HEK293T (cell line): ENCODE measurements around the gene KLF4.
A peak's percentile ranks its signal among the peaks of the same experiment; 100 is the strongest.

Experiments
- CTCF ChIA-PET: fragments of 350-600 bp; formaldehyde crosslinking; extraction: SDS; loops from one replicate; lab custom pipeline; 2021; ENCODE audit warnings: antibody characterized with exemption, inconsistent platforms; lab: Yijun Ruan, JAX
- POLR2A ChIA-PET: fragments of 350-600 bp; formaldehyde crosslinking; extraction: SDS; loops from one replicate; lab custom pipeline; 2020; ENCODE audit warnings: antibody characterized with exemption, inconsistent platforms; lab: Yijun Ruan, JAX
- DNase-seq: peaks from one replicate; pipeline ENCODE4 v3.0.0; 2012; ENCODE audit warnings: mixed read lengths; ENCODE audit errors: extremely low spot score
- ARNT ChIP-seq: fragments of 450-650 bp; IDR thresholded peaks from 2 replicates; pipeline ENCODE4 v1.6.1; 2017; ENCODE audit warnings: mild to moderate bottlenecking
- BHLHE40 ChIP-seq: fragments of 450-650 bp; IDR thresholded peaks from 2 replicates; pipeline ENCODE4 v1.6.1; 2016; ENCODE audit warnings: mild to moderate bottlenecking, moderate library complexity, borderline replicate concordance
- CTBP1 ChIP-seq: fragments of 450-650 bp; IDR thresholded peaks from 2 replicates; pipeline ENCODE4 v1.6.1; 2016; ENCODE audit warnings: borderline replicate concordance
- ELF4 ChIP-seq: fragments of 450-650 bp; IDR thresholded peaks from 2 replicates; pipeline ENCODE4 v1.6.1; 2017; ENCODE audit warnings: antibody characterized with exemption
- FOXA1 ChIP-seq: fragments of 450-650 bp; IDR thresholded peaks from 2 replicates; pipeline ENCODE4 v1.6.1; 2016; ENCODE audit warnings: mild to moderate bottlenecking
- FOXK2 ChIP-seq: fragments of 450-650 bp; IDR thresholded peaks from 2 replicates; pipeline ENCODE4 v1.6.1; 2016; ENCODE audit warnings: mild to moderate bottlenecking
- FOXM1 ChIP-seq: fragments of 450-650 bp; IDR thresholded peaks from 2 replicates; pipeline ENCODE4 v1.6.1; 2017; ENCODE audit warnings: mild to moderate bottlenecking, borderline replicate concordance
- HDGF ChIP-seq: fragments of 450-650 bp; IDR thresholded peaks from 2 replicates; pipeline ENCODE4 v1.6.1; 2017; ENCODE audit warnings: antibody characterized with exemption, borderline replicate concordance
- L3MBTL2 ChIP-seq: fragments of 450-650 bp; conservative IDR thresholded peaks from 2 replicates; pipeline ENCODE4 v1.6.1; 2016; ENCODE audit warnings: mild to moderate bottlenecking
- LEF1 ChIP-seq: fragments of 450-650 bp; IDR thresholded peaks from 2 replicates; pipeline ENCODE4 v1.6.1; 2017; ENCODE audit warnings: mild to moderate bottlenecking, borderline replicate concordance
- NFRKB ChIP-seq: fragments of 450-650 bp; IDR thresholded peaks from 2 replicates; pipeline ENCODE4 v1.6.1; 2016; ENCODE audit warnings: mild to moderate bottlenecking, moderate library complexity
- SP1 ChIP-seq: fragments of 450-650 bp; IDR thresholded peaks from 2 replicates; pipeline ENCODE4 v1.6.1; 2017
- SUZ12 ChIP-seq: fragments of 450-650 bp; IDR thresholded peaks from 2 replicates; pipeline ENCODE4 v1.6.1; 2016; ENCODE audit warnings: mild to moderate bottlenecking
- TARDBP ChIP-seq: fragments of 450-650 bp; IDR thresholded peaks from 2 replicates; pipeline ENCODE4 v1.6.1; 2016
- ZNF384 ChIP-seq: fragments of 450-650 bp; IDR thresholded peaks from 2 replicates; pipeline ENCODE4 v1.6.1; 2016
- TF ChIP-seq, protein P1 (sequence below): fragments of 450-650 bp; IDR thresholded peaks from 2 replicates; pipeline ENCODE4 v1.6.1; 2016

KLF4 gene

DNA sequence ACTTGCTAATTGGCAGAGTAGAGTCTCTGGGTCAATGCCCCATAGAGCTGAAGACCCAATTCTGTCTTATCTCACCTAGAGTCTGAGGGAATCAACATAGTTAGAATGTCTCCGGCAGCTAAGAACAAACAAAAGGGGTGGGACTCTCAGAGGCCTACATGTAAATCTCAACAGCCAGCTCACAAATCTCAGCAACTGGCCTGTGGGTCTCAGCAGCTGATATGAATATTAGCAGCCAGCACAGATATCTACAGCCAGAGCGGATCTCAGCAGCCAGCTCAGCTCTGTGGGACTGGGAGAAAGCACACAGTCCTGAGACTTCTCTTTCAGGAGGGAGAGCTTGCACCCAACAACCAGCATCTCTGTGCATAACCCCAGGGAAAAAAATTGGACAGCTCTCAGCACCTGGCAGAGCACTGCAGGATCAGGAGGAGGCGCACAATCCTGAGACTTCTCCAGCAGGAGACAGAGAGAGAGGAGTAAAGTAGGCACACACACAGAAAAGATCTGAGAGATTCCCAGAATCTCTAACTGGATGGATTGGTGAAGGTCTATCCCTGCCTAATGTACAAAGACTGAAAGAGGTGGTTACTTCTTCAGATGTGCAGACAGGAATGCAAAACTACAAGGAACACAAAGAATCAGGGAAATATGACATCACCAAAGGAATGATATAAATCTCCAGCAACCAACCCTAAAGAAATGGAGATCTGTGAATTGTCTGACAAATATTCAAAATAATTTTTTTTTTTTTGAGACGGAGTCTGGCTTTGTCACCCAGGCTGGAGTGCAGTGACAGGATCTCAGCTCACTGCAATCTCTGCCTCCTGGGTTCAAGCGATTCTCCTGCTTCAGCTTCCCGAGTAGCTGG, 29.2 kb downstream of the KLF4 start:
- ChIA-PET POLR2A (no interaction called here), CTCF (interaction anchor here (0.6 to 1.5 kb wide), 3 partner anchors 35 to 493 kb away, joined by 5 to 6 read pairs (median 5); no protein-coding TSS in a partner anchor)
- DNase-seq, result no peak
- TF ChIP-seq BHLHE40 (no peak), TARDBP (no peak), ZNF384 (no peak), LEF1 (no peak), HDGF (no peak)

DNA sequence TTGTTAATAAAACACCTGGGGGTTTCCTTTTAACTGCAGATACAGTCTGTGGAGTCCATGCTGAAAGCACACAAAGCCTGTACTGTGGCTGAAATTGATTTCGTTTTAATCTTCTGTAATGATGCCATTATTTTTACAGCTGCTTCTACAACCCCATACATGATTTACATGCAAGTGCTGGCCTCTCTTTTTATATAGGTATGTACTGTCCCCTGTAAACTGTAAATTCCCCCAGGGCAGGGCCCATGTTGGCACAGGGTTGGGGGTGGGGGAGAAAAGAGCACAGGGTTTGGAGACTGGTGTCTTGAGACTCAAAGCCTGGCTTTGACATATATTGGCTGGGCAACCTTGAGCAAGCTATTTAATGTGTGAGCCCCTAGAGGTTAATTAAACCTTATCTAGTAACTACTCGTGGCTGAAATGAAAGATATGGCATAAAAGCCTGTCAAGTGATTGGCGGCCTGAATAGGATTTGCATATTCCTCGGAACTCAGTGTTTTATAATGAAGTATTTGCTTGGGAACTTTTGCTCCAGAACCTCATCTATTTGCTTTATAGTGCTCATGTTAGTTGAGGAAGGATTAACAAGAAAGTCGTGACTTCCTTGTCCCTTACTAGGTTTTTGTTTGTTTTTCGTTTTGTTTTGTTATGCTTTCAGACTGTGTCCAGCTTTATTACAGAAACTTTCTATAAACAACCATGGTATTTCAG, 34.0 kb downstream of the KLF4 start:
- DNase-seq, result no peak
- ChIA-PET POLR2A (no interaction called here), CTCF (interaction anchor here (0.7 kb wide), 1 partner anchor 1303 kb away, joined by 3 read pairs; no protein-coding TSS in a partner anchor)
- TF ChIP-seq, protein P1, sequence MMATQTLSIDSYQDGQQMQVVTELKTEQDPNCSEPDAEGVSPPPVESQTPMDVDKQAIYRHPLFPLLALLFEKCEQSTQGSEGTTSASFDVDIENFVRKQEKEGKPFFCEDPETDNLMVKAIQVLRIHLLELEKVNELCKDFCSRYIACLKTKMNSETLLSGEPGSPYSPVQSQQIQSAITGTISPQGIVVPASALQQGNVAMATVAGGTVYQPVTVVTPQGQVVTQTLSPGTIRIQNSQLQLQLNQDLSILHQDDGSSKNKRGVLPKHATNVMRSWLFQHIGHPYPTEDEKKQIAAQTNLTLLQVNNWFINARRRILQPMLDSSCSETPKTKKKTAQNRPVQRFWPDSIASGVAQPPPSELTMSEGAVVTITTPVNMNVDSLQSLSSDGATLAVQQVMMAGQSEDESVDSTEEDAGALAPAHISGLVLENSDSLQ, result peak; percentile 32; the same call in 1 of the 2 replicates
- TF ChIP-seq FOXA1 (no peak), LEF1 (no peak)

DNA sequence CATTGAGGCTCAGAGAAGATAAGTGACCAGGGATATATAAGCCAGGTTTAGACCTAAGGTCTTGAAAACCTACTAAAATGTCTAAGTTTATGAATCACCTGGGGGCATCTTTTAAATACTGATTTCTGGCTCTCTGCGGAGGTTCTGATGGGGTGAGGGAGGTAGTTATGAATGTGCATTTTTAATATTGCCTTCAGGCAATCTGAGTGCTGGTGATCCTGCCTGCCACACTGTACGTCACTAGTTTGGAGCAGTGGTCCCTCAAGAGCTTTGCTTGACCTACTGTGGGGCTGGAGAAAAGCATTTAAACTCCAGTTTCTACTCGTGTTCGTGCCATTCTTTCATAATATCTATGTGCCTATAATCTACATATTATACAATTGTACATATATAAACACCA, 36.1 kb downstream of the KLF4 start:
- ChIA-PET POLR2A (no interaction called here), CTCF (interaction anchor here (0.6 kb wide), 1 partner anchor 746 kb away, joined by 3 read pairs; no protein-coding TSS in a partner anchor)
- TF ChIP-seq SP1 (no peak), ELF4 (no peak), LEF1 (no peak), ARNT (no peak), TARDBP (no peak), L3MBTL2 (no peak), ZNF384 (no peak), BHLHE40 (no peak), NFRKB (no peak), FOXK2 (no peak), FOXA1 (no peak), SUZ12 (no peak), HDGF (no peak), FOXM1 (no peak), CTBP1 (no peak)
- TF ChIP-seq, protein P1, result no peak
- DNase-seq, result no peak

DNA sequence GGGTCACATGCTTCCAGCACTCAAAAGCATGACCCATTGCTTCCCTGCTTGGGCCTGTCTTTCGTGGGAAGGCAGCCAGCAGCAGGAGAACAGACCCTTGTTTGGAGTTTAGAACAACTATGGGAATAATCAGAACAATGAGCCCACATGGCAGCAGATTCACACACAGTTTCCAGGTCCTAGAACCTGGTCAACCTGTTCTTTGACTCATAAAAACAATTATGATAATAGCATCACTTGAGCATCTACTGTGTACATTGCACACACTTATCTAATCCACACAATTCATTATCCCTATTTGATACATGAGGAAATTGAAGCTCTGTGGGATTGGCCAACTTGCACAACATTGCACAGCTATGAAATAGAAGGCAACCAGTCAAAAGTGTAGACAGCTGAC, 41.7 kb downstream of the KLF4 start:
- no peak for DNase-seq
- POLR2A ChIA-PET, result no interaction called here
- no peak for TF ChIP-seq CTBP1
- no peak for TF ChIP-seq HDGF
- TF ChIP-seq, protein P1, result no peak
- TF ChIP-seq TARDBP, result no peak
- CTCF ChIA-PET, result no interaction called here

DNA sequence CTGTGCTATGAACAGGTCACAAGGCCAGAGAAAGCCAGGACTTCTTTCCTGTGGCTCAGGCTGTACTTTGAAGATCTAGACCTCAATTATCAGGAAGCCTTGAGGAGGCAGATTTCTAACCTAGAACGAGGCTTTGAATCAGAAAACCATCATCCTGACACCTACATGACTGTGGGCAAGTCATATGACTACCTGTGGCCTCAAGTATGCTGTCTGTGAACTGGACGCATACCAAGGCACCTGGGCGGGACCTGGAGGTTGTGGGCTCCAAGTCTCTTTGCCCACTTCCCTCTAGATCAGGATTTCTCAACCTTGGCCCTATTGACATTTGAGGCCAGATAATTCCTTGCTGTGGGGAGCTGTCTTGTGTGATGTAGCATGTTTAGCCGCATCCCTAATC, 42.5 kb downstream of the KLF4 start:
- ChIA-PET POLR2A (no interaction called here), CTCF (no interaction called here)
- no peak for TF ChIP-seq ARNT
- no peak for TF ChIP-seq TARDBP
- TF ChIP-seq HDGF, result no peak
- TF ChIP-seq L3MBTL2, result no peak
- no peak for TF ChIP-seq LEF1
- no peak for TF ChIP-seq FOXK2
- no peak for TF ChIP-seq ELF4
- no peak for TF ChIP-seq SP1
- TF ChIP-seq SUZ12, result no peak
- TF ChIP-seq, protein P1, result no peak
- TF ChIP-seq BHLHE40, result no peak
- no peak for TF ChIP-seq FOXA1
- no peak for TF ChIP-seq FOXM1
- no peak for TF ChIP-seq CTBP1
- TF ChIP-seq ZNF384, result no peak
- no peak for TF ChIP-seq NFRKB
- DNase-seq, result no peak
